Fibroblast of the aortic adventitia (primary cell): ENCODE measurements around the gene LTA4H. TPM values are rescaled to one million over a fixed set of nuclear protein-coding genes. Genes with fewer than 3 reads are reported as not detected.

Experiments used
- DNase-seq: peaks from one replicate; pipeline ENCODE4 v3.0.0-alpha.2; 2010; ENCODE audit warnings: low read depth
- H3K4me3 ChIP-seq: 2 replicates; pipeline ENCODE4 v1.5.1; 2011; ENCODE audit warnings: low read depth, mild to moderate bottlenecking, control low read depth, low read length, moderate library complexity
- CTCF ChIP-seq: IDR thresholded peaks from 2 replicates; pipeline ENCODE4 v1.5.1; 2011; ENCODE audit warnings: mild to moderate bottlenecking, low read length, control low read depth, inconsistent platforms; ENCODE audit not compliant: insufficient read depth
- total RNA-seq: library from RNA; depleted of rRNA; stranded (reverse); fragments of >200 nt; gene quantifications from 2 replicates; pipeline ENCODE4 v1.2.3, GENCODE V29; 2012; ENCODE audit warnings: low replicate concordance

The LTA4H gene
- total RNA-seq, 1 donor, result 68.1 TPM

GRCh38 chr12:95989504-95990123 lies 45.8 kb downstream of the LTA4H start:
- TF ChIP-seq CTCF, result no peak
- H3K4me3 ChIP-seq, result no peak overlapping the region
- no peak for DNase-seq

- no peak overlapping the region for H3K4me3 ChIP-seq
- DNase-seq, result no peak
- no peak for TF ChIP-seq CTCF
Observed at GRCh38 chr12:95988506-95989275, 46.7 kb downstream of the LTA4H start.

GRCh38 chr12:95986635-95987570 lies 48.5 kb downstream of the LTA4H start:
- no peak for TF ChIP-seq CTCF
- H3K4me3 ChIP-seq, result no peak overlapping the region
- no peak for DNase-seq

- TF ChIP-seq CTCF, result no peak
- no peak overlapping the region for H3K4me3 ChIP-seq
Observed at GRCh38 chr12:95984682-95985081, 50.7 kb downstream of the LTA4H start.

GRCh38 chr12:95982602-95983001 lies 52.8 kb downstream of the LTA4H start:
- no peak for TF ChIP-seq CTCF
- DNase-seq, result no peak
- no peak overlapping the region for H3K4me3 ChIP-seq

More at GRCh38 chr12:95984682-95985081, 50.7 kb downstream of the LTA4H start:
- no peak for DNase-seq

GRCh38 chr12:95980437-95980836 lies 55.0 kb downstream of the LTA4H start:
- DNase-seq, result no peak
- no peak overlapping the region for H3K4me3 ChIP-seq
- TF ChIP-seq CTCF, result no peak
